ENCODE measurements around the gene SNRNP25.

DNA sequence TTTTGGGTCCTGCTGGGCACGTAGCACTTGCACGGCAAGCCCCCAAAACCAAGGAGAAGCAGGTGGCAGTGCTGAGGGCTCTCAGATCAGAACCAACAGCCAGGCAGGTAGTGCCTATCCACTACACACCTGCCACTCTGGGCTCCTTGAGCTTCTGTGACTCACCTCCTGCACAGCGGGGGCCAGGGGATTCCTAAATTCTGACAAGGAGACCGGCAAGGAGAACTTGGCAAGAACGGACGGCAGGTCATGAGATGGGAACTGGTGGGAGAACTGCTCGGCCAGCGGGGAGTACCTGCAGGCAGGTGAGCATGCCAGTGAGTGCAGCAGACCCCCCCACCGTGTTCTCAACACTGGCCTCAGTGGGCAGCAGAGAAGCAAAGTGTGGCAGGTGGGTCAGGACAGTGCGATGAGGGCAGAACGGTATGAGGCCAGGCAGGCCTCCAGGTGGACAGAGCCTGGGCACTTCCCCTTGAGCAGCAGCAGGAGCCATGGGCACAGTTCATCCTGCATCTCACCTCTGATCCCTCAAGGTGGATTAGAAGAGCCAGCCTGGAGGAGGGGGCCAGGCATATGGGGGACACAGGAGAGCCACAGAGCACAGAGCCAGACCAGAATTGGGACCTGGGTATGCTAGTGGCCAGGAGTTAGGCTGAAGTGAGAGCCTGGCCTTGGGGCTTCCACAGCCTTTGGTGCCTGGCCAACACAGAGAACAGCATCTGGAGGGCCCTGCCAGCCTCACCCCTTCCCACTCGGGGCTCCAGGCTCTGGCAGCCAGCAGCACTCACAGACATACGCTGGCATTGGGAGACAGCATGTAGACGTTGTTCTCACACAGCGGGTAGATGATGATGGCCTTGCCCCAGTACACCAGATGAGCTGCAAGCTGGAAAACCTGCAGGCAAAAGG, 39.1 kb downstream of the SNRNP25 start:
- TF ChIP-seq, protein P1, sequence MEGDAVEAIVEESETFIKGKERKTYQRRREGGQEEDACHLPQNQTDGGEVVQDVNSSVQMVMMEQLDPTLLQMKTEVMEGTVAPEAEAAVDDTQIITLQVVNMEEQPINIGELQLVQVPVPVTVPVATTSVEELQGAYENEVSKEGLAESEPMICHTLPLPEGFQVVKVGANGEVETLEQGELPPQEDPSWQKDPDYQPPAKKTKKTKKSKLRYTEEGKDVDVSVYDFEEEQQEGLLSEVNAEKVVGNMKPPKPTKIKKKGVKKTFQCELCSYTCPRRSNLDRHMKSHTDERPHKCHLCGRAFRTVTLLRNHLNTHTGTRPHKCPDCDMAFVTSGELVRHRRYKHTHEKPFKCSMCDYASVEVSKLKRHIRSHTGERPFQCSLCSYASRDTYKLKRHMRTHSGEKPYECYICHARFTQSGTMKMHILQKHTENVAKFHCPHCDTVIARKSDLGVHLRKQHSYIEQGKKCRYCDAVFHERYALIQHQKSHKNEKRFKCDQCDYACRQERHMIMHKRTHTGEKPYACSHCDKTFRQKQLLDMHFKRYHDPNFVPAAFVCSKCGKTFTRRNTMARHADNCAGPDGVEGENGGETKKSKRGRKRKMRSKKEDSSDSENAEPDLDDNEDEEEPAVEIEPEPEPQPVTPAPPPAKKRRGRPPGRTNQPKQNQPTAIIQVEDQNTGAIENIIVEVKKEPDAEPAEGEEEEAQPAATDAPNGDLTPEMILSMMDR (IDR thresholded peaks at IDR 0.05), result no peak
- TF ChIP-seq POLR2A (IDR thresholded peaks at IDR 0.05), result no peak
